Neural progenitor cell (in vitro differentiated cells): ENCODE results near the gene F2RL1. TPM values are rescaled to one million over a fixed set of nuclear protein-coding genes. Genes with fewer than 3 reads are reported as not detected.
"Not testable (repeated sequence)": the region's sequence is repeated elsewhere in the genome, so short reads cannot be mapped to it uniquely, and the experiment has no call there.

ENCODE experiments used
- DNase-seq: peaks from one replicate; pipeline ENCODE4 v3.0.0-alpha.2; 2016; ENCODE audit warnings: low spot score
- H2AFZ ChIP-seq: fragments of 200-600 bp; sonication (generic); replicated peaks from 2 replicates; pipeline ENCODE4 v1.6.1; 2016; ENCODE audit warnings: antibody characterized with exemption
- H3F3A ChIP-seq: fragments of 200-600 bp; sonication (generic); 2 replicates; pipeline ENCODE4 v1.6.1; 2016; ENCODE audit warnings: antibody characterized with exemption, low read depth
- H3K27ac ChIP-seq: fragments of 200-600 bp; sonication (generic); 2 replicates; pipeline ENCODE4 v1.5.1; 2016; ENCODE audit warnings: mild to moderate bottlenecking
- H3K27me3 ChIP-seq: fragments of 200-600 bp; sonication (generic); 2 replicates; pipeline ENCODE4 v1.6.1; 2016; ENCODE audit warnings: mild to moderate bottlenecking, moderate library complexity
- H3K36me3 ChIP-seq: fragments of 200-600 bp; sonication (generic); 2 replicates; pipeline ENCODE4 v1.5.1; 2016
- H3K4me1 ChIP-seq: fragments of 200-600 bp; sonication (generic); 2 replicates; pipeline ENCODE4 v1.6.1; 2016; ENCODE audit warnings: mixed run types
- H3K4me2 ChIP-seq: fragments of 200-600 bp; sonication (generic); 2 replicates; pipeline ENCODE4 v1.6.1; 2016
- H3K4me3 ChIP-seq: fragments of 200-600 bp; sonication (generic); 2 replicates; pipeline ENCODE4 v1.5.1; 2016
- H3K79me2 ChIP-seq: fragments of 200-600 bp; sonication (generic); 2 replicates; pipeline ENCODE4 v1.6.1; 2016; ENCODE audit warnings: low read depth
- H3K9ac ChIP-seq: fragments of 200-600 bp; sonication (generic); 2 replicates; pipeline ENCODE4 v1.6.1; 2016
- H3K9me3 ChIP-seq: fragments of 200-600 bp; sonication (generic); 2 replicates; pipeline ENCODE4 v1.5.1; 2016; ENCODE audit warnings: low read depth
- H4K20me1 ChIP-seq: fragments of 200-600 bp; sonication (generic); 2 replicates; pipeline ENCODE4 v1.6.1; 2016; ENCODE audit warnings: low read depth
- H3K27ac Mint-ChIP-seq: 3 replicates; pipeline ENCODE4 v1.8.0; 2021; ENCODE audit warnings: mixed read lengths
- H3K27me3 Mint-ChIP-seq: 2 replicates; pipeline ENCODE4 v1.8.0; 2022; ENCODE audit warnings: low read depth, mild to moderate bottlenecking, inconsistent platforms, moderate library complexity, mixed read lengths; ENCODE audit not compliant: insufficient read depth
- H3K36me3 Mint-ChIP-seq: 3 replicates; pipeline ENCODE4 v1.8.0; 2021; ENCODE audit warnings: mixed read lengths
- H3K4me1 Mint-ChIP-seq: 3 replicates; pipeline ENCODE4 v1.8.0; 2021; ENCODE audit warnings: mixed read lengths
- H3K4me3 Mint-ChIP-seq: 3 replicates; pipeline ENCODE4 v1.8.0; 2021; ENCODE audit warnings: mild to moderate bottlenecking, moderate library complexity, mixed read lengths
- H3K9me3 Mint-ChIP-seq: 3 replicates; pipeline ENCODE4 v1.8.0; 2020; ENCODE audit warnings: mixed read lengths
- EZH2 ChIP-seq: fragments of 200-600 bp; sonication (generic); IDR thresholded peaks from 2 replicates; pipeline ENCODE4 v1.6.1; 2017; ENCODE audit warnings: antibody characterized with exemption, mild to moderate bottlenecking, moderate library complexity
- EZH2phosphoT487 ChIP-seq: fragments of 200-600 bp; sonication (generic); IDR thresholded peaks from 2 replicates; pipeline ENCODE4 v1.6.1; 2017; ENCODE audit warnings: antibody characterized with exemption
- total RNA-seq: library from RNA; depleted of rRNA; stranded (reverse); fragments of >200 nt; gene quantifications from 2 replicates; pipeline ENCODE4 v1.2.3, GENCODE V29; 2015; ENCODE audit warnings: low replicate concordance
- TF ChIP-seq, protein P1 (sequence below): fragments of 200-600 bp; sonication (generic); IDR thresholded peaks from 2 replicates; pipeline ENCODE4 v1.5.1; 2017; ENCODE audit warnings: antibody characterized with exemption, mild to moderate bottlenecking

F2RL1 gene
- total RNA-seq, 1 donor from 2014 or later = 9.3 TPM

DNA sequence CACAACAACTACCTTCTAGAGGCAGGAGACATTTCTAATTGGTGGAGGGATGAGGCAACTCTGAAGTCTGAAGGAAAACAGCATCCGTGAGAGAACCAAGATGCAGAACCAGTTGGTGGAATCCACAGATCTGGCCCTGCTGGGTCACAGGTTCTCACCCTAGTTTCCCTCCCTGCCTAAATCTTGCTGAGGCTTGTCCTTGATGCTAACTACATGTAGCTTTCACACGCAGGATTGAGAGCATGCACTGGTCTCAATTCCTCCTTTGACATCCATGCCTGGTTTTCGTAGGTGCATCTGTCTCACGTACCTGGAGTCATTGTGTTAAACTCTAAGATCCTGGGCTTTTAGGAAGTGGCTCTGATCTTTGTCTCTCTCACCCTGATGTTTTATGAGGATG is 9.7 kb upstream of the F2RL1 start:
- H3K4me3 ChIP-seq = no peak overlapping the region
- Mint-ChIP-seq H3K27me3 (peaks cover 10% of the 10 kb centered on the region), H3K36me3 (peaks cover 7% of the 10 kb centered on the region), H3K27ac (peak overlapping the region; percentile 97), H3K4me3 (no peak overlapping the region), H3K9me3 (peaks cover 16% of the 10 kb centered on the region), H3K4me1 (peaks cover 38% of the 10 kb centered on the region)
- TF ChIP-seq, protein P1, sequence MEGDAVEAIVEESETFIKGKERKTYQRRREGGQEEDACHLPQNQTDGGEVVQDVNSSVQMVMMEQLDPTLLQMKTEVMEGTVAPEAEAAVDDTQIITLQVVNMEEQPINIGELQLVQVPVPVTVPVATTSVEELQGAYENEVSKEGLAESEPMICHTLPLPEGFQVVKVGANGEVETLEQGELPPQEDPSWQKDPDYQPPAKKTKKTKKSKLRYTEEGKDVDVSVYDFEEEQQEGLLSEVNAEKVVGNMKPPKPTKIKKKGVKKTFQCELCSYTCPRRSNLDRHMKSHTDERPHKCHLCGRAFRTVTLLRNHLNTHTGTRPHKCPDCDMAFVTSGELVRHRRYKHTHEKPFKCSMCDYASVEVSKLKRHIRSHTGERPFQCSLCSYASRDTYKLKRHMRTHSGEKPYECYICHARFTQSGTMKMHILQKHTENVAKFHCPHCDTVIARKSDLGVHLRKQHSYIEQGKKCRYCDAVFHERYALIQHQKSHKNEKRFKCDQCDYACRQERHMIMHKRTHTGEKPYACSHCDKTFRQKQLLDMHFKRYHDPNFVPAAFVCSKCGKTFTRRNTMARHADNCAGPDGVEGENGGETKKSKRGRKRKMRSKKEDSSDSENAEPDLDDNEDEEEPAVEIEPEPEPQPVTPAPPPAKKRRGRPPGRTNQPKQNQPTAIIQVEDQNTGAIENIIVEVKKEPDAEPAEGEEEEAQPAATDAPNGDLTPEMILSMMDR = no peak
- TF ChIP-seq EZH2phosphoT487 (no peak), EZH2 (no peak)
- peak overlapping the region; percentile 76 for H3K4me2 ChIP-seq
- H3K79me2 ChIP-seq = no peaks in the 10 kb centered on the region
- H3K4me1 ChIP-seq = peaks cover 35% of the 10 kb centered on the region
- peak overlapping the region; percentile 99 for H3K27ac ChIP-seq
- H3K36me3 ChIP-seq = no peaks in the 10 kb centered on the region
- peaks cover 45% of the 10 kb centered on the region for H3F3A ChIP-seq
- DNase-seq = no peak
- no peaks in the 10 kb centered on the region for H3K9me3 ChIP-seq
- no peaks in the 10 kb centered on the region for H3K27me3 ChIP-seq
- H2AFZ ChIP-seq = peak overlapping the region; percentile 89
- no peaks in the 10 kb centered on the region for H4K20me1 ChIP-seq
- no peak overlapping the region for H3K9ac ChIP-seq

DNA sequence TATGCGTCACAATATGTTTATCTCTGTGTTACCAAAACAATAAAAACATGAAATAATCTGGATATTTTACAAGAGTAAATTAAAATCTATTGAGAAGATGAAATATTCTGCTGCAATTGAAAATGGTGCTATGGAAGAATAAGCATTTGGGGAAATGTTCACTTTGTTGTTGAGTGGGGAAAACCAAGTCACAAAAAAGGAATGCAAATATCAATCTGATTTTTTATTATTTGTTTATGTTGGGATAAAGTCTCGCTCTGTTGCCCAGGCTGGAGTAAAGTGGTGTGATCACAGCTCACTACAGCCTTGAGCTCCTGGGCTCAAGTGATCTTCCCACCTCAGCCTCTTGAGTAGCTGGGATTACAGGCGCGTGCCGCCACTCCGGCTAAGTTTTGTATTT is 8.6 kb upstream of the F2RL1 start:
- TF ChIP-seq, protein P1 = no peak
- TF ChIP-seq EZH2 (no peak), EZH2phosphoT487 (no peak)
- no peak overlapping the region for H2AFZ ChIP-seq
- peaks cover 10% of the 10 kb centered on the region for H3K27me3 Mint-ChIP-seq
- no peaks in the 10 kb centered on the region for H3K36me3 ChIP-seq
- H3F3A ChIP-seq = peaks cover 45% of the 10 kb centered on the region
- H3K9me3 Mint-ChIP-seq = peaks cover 16% of the 10 kb centered on the region
- H4K20me1 ChIP-seq = no peaks in the 10 kb centered on the region
- H3K4me3 Mint-ChIP-seq = no peak overlapping the region
- peaks cover 35% of the 10 kb centered on the region for H3K4me1 ChIP-seq
- no peaks in the 10 kb centered on the region for H3K79me2 ChIP-seq
- no peak overlapping the region for H3K4me2 ChIP-seq
- H3K9ac ChIP-seq = no peak overlapping the region
- H3K27ac Mint-ChIP-seq = no peak overlapping the region
- H3K27me3 ChIP-seq = no peaks in the 10 kb centered on the region
- H3K27ac ChIP-seq = no peak overlapping the region
- H3K4me1 Mint-ChIP-seq = peaks cover 34% of the 10 kb centered on the region
- H3K36me3 Mint-ChIP-seq = peaks cover 7% of the 10 kb centered on the region
- no peak overlapping the region for H3K4me3 ChIP-seq
- no peak for DNase-seq
- no peaks in the 10 kb centered on the region for H3K9me3 ChIP-seq

DNA sequence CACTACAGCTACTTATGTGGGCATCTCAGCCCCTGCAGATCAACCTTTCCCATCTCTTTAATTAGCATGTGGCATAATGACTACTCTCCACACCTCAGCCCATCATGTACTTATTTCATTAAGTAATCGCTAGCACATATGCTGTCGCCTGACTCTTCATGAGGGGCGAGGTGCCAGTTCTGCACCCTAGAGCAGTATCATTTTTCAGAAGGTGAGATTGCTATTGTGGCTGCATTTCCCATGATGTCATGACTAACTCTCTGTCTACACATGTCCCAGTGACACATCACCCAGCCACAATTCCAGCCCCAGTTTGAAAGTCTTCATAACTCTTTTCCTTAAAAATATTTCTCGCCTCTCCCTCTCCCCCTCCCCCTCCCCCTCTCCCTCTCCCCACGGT is 7.6 kb upstream of the F2RL1 start:
- Histone ChIP-seq H3K36me3 (no peaks in the 10 kb centered on the region), H3F3A (peaks cover 37% of the 10 kb centered on the region), H3K9me3 (no peaks in the 10 kb centered on the region), H3K4me1 (peaks cover 28% of the 10 kb centered on the region), H2AFZ (no peak overlapping the region), H3K9ac (no peak overlapping the region), H3K4me2 (no peak overlapping the region), H4K20me1 (no peaks in the 10 kb centered on the region), H3K27me3 (no peaks in the 10 kb centered on the region), H3K27ac (no peak overlapping the region), H3K79me2 (no peaks in the 10 kb centered on the region), H3K4me3 (no peak overlapping the region)
- no peak overlapping the region for H3K4me3 Mint-ChIP-seq
- H3K27ac Mint-ChIP-seq = no peak overlapping the region
- peaks cover 7% of the 10 kb centered on the region for H3K36me3 Mint-ChIP-seq
- H3K4me1 Mint-ChIP-seq = peaks cover 26% of the 10 kb centered on the region
- no peak for DNase-seq
- H3K9me3 Mint-ChIP-seq = peaks cover 16% of the 10 kb centered on the region
- TF ChIP-seq EZH2 = no peak
- TF ChIP-seq EZH2phosphoT487 = no peak
- TF ChIP-seq, protein P1 = no peak
- peaks cover 18% of the 10 kb centered on the region for H3K27me3 Mint-ChIP-seq

DNA sequence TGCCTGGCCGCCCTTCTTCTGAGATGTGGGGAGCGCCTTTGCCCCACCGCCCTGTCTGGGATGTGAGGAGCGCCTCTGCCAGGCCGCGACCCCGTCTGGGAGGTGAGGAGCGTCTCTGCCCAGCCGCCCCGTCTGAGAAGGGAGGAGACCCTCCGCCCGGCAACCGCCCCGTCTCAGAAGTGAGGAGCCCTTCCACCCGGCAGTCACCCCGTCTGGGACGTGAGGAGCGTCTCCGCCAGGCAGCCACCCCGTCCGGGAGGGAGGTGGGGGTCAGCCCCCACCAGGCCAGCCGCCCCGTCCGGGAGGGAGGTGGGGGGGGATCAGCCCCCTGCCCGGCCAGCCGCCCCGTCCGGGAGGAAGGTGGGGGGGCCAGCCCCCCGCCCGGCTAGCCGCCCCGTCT is 6.6 kb upstream of the F2RL1 start:
- H3K9ac ChIP-seq, H3K4me3 Mint-ChIP-seq, H4K20me1 ChIP-seq, H3K36me3 ChIP-seq, H3K79me2 ChIP-seq, H3K27ac Mint-ChIP-seq, H3K27me3 ChIP-seq, H3K4me2 ChIP-seq, H3K36me3 Mint-ChIP-seq, H3K27ac ChIP-seq, H2AFZ ChIP-seq, DNase-seq, H3K9me3 ChIP-seq, H3K4me3 ChIP-seq: not testable (repeated sequence)
- Mint-ChIP-seq H3K4me1 (peaks cover 21% of the 10 kb centered on the region), H3K27me3 (peaks cover 23% of the 10 kb centered on the region), H3K9me3 (peaks cover 16% of the 10 kb centered on the region)
- Histone ChIP-seq H3K4me1 (peaks cover 21% of the 10 kb centered on the region), H3F3A (peaks cover 34% of the 10 kb centered on the region)
